Measurements from ENCODE around the gene SLC25A38. TPM values are rescaled to one million over a fixed set of nuclear protein-coding genes. Genes with fewer than 3 reads are reported as not detected.

Gene SLC25A38
- polyA plus RNA-seq, 3 donors, result 5.7 to 8.9 (median 7.5) TPM

DNA sequence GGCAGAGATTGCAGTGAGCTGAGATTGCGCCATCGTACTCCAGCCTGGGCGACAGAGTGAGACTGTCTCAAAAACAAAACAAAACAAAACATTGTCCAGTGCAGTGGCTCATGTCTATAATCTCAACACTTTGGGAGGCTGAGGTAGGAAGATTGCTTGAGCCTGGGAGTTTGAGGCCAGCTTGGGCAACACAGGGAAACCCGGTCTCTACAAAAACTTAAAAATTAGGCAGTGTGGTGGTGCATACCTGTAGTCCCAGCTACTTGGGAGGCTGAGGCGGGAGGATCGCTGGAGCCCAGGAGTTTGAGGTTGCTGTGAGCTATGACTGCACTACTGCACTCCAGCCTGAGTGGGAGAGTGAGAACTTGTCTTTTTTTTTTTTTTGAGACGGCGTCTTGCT, 57.1 kb downstream of the SLC25A38 start:
- H3K27me3 Mint-ChIP-seq (ENCODE audit: low read depth in 3 of 3), result peaks cover 0 to 2% (median 1%) of the 10 kb centered on the region in 3 donors
- H3K9me3 ChIP-seq (replicated peaks in 1 of 2; ENCODE audit: control insufficient read depth in 1 of 2, insufficient read depth in 1 of 2, low read length in 2 of 2), result no peaks in the 10 kb centered on the region
- H3K4me1 Mint-ChIP-seq, result no peaks in the 10 kb centered on the region
- WGBS (ENCODE audit: insufficient coverage), result 100% methylated on average over 3 of the region's 8 CpGs
- no peak overlapping the region for H3K4me2 ChIP-seq (replicated peaks; ENCODE audit: extremely low read depth, low read length, poor library complexity, severe bottlenecking)
- H2AFZ ChIP-seq (ENCODE audit: insufficient read depth, low read depth, low read length, poor library complexity, severe bottlenecking), result no peak overlapping the region
- no peaks in the 10 kb centered on the region for H3K27me3 ChIP-seq (ENCODE audit: control insufficient read depth in 2 of 2, insufficient read depth in 2 of 2, low read length in 2 of 2)
- intact Hi-C loops (cut with micrococcal nuclease), result no loop called here
- H3K4me3 ChIP-seq (replicated peaks in 1 of 3; ENCODE audit: low read depth in 2 of 3, low read length in 3 of 3), result no peak overlapping the region
- H3K79me2 ChIP-seq (ENCODE audit: insufficient read depth, low read length), result no peaks in the 10 kb centered on the region
- no peak overlapping the region for H3K27ac Mint-ChIP-seq
- no peak overlapping the region for H3K27ac ChIP-seq (ENCODE audit: low read depth in 1 of 2, low read length in 2 of 2)
- H3K9me3 Mint-ChIP-seq, result peaks cover 0 to 2% (median 0%) of the 10 kb centered on the region in 7 donors
- no peaks in the 10 kb centered on the region for H3K36me3 ChIP-seq (replicated peaks in 1 of 2; ENCODE audit: control insufficient read depth in 1 of 2, insufficient read depth in 2 of 2, low read length in 2 of 2)
- no peak for DNase-seq
- TF ChIP-seq, protein P1, sequence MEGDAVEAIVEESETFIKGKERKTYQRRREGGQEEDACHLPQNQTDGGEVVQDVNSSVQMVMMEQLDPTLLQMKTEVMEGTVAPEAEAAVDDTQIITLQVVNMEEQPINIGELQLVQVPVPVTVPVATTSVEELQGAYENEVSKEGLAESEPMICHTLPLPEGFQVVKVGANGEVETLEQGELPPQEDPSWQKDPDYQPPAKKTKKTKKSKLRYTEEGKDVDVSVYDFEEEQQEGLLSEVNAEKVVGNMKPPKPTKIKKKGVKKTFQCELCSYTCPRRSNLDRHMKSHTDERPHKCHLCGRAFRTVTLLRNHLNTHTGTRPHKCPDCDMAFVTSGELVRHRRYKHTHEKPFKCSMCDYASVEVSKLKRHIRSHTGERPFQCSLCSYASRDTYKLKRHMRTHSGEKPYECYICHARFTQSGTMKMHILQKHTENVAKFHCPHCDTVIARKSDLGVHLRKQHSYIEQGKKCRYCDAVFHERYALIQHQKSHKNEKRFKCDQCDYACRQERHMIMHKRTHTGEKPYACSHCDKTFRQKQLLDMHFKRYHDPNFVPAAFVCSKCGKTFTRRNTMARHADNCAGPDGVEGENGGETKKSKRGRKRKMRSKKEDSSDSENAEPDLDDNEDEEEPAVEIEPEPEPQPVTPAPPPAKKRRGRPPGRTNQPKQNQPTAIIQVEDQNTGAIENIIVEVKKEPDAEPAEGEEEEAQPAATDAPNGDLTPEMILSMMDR (IDR thresholded peaks at IDR 0.05), result no peak
- H3K4me1 ChIP-seq (ENCODE audit: control insufficient read depth in 1 of 2, insufficient read depth in 2 of 2, low read length in 2 of 2), result no peaks in the 10 kb centered on the region
- H4K20me1 ChIP-seq (ENCODE audit: insufficient read depth, low read length), result no peaks in the 10 kb centered on the region
- H3K9ac ChIP-seq (ENCODE audit: insufficient read depth, low read length, poor library complexity, severe bottlenecking), result no peak overlapping the region
- no peaks in the 10 kb centered on the region for H3K36me3 Mint-ChIP-seq
- no peak overlapping the region for H3K4me3 Mint-ChIP-seq

DNA sequence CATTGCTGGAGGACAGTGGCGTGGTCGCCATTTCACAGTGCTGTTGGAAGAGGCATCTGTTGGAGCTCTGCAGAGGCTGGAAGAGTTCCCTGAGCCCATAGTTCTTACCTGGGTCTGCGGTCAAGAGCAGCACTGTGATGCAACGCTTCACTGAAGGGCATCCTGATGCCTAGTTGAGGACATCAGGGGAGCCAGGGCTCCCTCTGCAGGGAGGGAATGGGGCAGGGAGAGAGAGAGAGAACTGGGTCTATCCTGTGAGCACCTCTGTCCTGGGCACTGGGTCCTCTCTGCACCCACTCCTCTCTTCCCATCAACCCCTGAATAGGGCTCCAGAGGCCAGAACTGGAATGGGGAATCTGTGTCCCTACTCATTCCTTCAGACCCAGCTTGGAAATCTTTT, 60.4 kb downstream of the SLC25A38 start:
- 97% methylated on average over 4 of the region's 4 CpGs for WGBS (ENCODE audit: insufficient coverage)
- DNase-seq, result no peak
- no peak overlapping the region for H3K9ac ChIP-seq (ENCODE audit: insufficient read depth, low read length, poor library complexity, severe bottlenecking)
- H3K36me3 Mint-ChIP-seq, result no peaks in the 10 kb centered on the region
- TF ChIP-seq, protein P1 (IDR thresholded peaks at IDR 0.05), result no peak
- H3K4me1 ChIP-seq (ENCODE audit: control insufficient read depth in 1 of 2, insufficient read depth in 2 of 2, low read length in 2 of 2), result no peaks in the 10 kb centered on the region
- peaks cover 0 to 2% (median 1%) of the 10 kb centered on the region in 3 donors for H3K27me3 Mint-ChIP-seq (ENCODE audit: low read depth in 3 of 3)
- H3K36me3 ChIP-seq (replicated peaks in 1 of 2; ENCODE audit: control insufficient read depth in 1 of 2, insufficient read depth in 2 of 2, low read length in 2 of 2), result no peaks in the 10 kb centered on the region
- intact Hi-C loops (cut with micrococcal nuclease), result no loop called here
- no peak overlapping the region for H3K27ac Mint-ChIP-seq
- no peaks in the 10 kb centered on the region for H4K20me1 ChIP-seq (ENCODE audit: insufficient read depth, low read length)
- H3K4me2 ChIP-seq (replicated peaks; ENCODE audit: extremely low read depth, low read length, poor library complexity, severe bottlenecking), result no peak overlapping the region
- H3K4me3 ChIP-seq (replicated peaks in 1 of 3; ENCODE audit: low read depth in 2 of 3, low read length in 3 of 3), result no peak overlapping the region
- no peaks in the 10 kb centered on the region for H3K9me3 ChIP-seq (replicated peaks in 1 of 2; ENCODE audit: control insufficient read depth in 1 of 2, insufficient read depth in 1 of 2, low read length in 2 of 2)
- H3K4me1 Mint-ChIP-seq, result peaks cover 3% of the 10 kb centered on the region
- no peaks in the 10 kb centered on the region for H3K27me3 ChIP-seq (ENCODE audit: control insufficient read depth in 2 of 2, insufficient read depth in 2 of 2, low read length in 2 of 2)
- no peak overlapping the region for H2AFZ ChIP-seq (ENCODE audit: insufficient read depth, low read depth, low read length, poor library complexity, severe bottlenecking)
- no peaks in the 10 kb centered on the region for H3K9me3 Mint-ChIP-seq
- H3K79me2 ChIP-seq (ENCODE audit: insufficient read depth, low read length), result no peaks in the 10 kb centered on the region
- no peak overlapping the region for H3K4me3 Mint-ChIP-seq
- H3K27ac ChIP-seq (ENCODE audit: low read depth in 1 of 2, low read length in 2 of 2), result no peak overlapping the region
